ENCODE results near the gene COPS8. TPM values are rescaled to one million over a fixed set of nuclear protein-coding genes. Genes with fewer than 3 reads are reported as not detected.

COPS8 gene
- total RNA-seq, 1 experiment from 2014 or later = 51.0 TPM

GRCh38 chr2:237125967-237126366, 40.3 kb downstream of the COPS8 start:
- TF ChIP-seq ZNF396 (CRISPR knock-in tag; IDR thresholded peaks at IDR 0.05; ENCODE audit: borderline replicate concordance) (no peak), HMGA2 (CRISPR knock-in tag; IDR thresholded peaks at IDR 0.05) (no peak), ZNF281 (CRISPR knock-in tag; IDR thresholded peaks at IDR 0.05) (no peak), E2F1 (CRISPR knock-in tag; IDR thresholded peaks at IDR 0.05) (no peak), NFE2L1 (CRISPR knock-in tag; IDR thresholded peaks at IDR 0.05) (no peak), SMAD4 (CRISPR knock-in tag; IDR thresholded peaks at IDR 0.05) (no peak), ESRRA (CRISPR knock-in tag; IDR thresholded peaks at IDR 0.05; ENCODE audit: borderline replicate concordance) (no peak), ZNF425 (CRISPR knock-in tag; conservative IDR thresholded peaks at IDR 0.05) (no peak), EMX1 (CRISPR knock-in tag; IDR thresholded peaks at IDR 0.05) (no peak), E2F4 (CRISPR knock-in tag; IDR thresholded peaks at IDR 0.05; ENCODE audit: borderline replicate concordance, low read depth) (no peak), NFATC4 (CRISPR knock-in tag; IDR thresholded peaks at IDR 0.05) (no peak), AFF4 (CRISPR knock-in tag; IDR thresholded peaks at IDR 0.05; ENCODE audit: borderline replicate concordance) (no peak), CREB1 (CRISPR knock-in tag; IDR thresholded peaks at IDR 0.05) (no peak), GRHL2 (CRISPR knock-in tag; IDR thresholded peaks at IDR 0.05; ENCODE audit: insufficient replicate concordance, severe bottlenecking) (no peak), ATF6 (CRISPR knock-in tag; IDR thresholded peaks at IDR 0.05) (no peak), NR1H2 (CRISPR knock-in tag; IDR thresholded peaks at IDR 0.05) (no peak)
- Mint-ChIP-seq H3K4me1 (no peaks in the 10 kb centered on the region), H3K36me3 (no peaks in the 10 kb centered on the region), H3K9me3 (peaks cover 16% of the 10 kb centered on the region), H3K27me3 (ENCODE audit: low read depth) (peaks cover 12% of the 10 kb centered on the region; the same call in 1 of the 2 replicates), H3K27ac (no peak overlapping the region), H3K4me3 (no peak overlapping the region)
- CTCF ChIA-PET = interaction anchor here (1.0 kb wide), 1 partner anchor 296 kb away, joined by 3 read pairs; no protein-coding TSS in a partner anchor
- DNase-seq (ENCODE audit: low spot score) (no peak), ATAC-seq (no peak)
- POLR2A ChIA-PET = no interaction called here

All from WTC11 (cell line).